ENCODE data around the gene UMODL1. TPM values are rescaled to one million over a fixed set of nuclear protein-coding genes. Genes with fewer than 3 reads are reported as not detected.

UMODL1 gene
- total and polyA plus RNA-seq, 8 donors, result 0.10 to 0.69 (median 0.48) TPM; not detected in 1

DNA sequence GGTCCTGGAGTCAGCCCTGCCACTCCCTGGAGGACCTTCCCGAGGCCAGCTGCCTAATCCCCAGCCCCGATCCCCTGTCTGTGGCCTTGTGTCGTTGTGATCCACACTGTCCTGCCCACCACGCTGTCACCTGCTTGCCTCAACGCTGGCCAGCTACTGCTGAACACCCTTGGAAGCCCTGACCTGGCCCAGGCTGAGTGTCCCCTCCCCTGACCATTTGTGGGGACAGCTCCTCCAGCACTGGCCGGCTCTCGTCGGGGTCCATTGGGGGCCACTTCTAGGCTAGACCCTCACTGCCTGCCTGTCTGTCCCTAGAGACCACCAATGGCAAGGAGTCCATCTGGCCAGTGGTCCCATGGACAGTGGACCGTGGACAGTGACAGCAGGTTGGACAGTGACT lies 12.0 kb upstream of the UMODL1 start:
- peaks cover 34 to 45% of the 10 kb centered on the region in 2 donors for H3K4me1 ChIP-seq
- H3K36me3 ChIP-seq, result no peaks in the 10 kb centered on the region
- no peak overlapping the region for H3K4me3 ChIP-seq
- no peak overlapping the region for H3K27ac ChIP-seq
- DNase-seq, result no peak
- no peak for ATAC-seq
- TF ChIP-seq, protein P1, sequence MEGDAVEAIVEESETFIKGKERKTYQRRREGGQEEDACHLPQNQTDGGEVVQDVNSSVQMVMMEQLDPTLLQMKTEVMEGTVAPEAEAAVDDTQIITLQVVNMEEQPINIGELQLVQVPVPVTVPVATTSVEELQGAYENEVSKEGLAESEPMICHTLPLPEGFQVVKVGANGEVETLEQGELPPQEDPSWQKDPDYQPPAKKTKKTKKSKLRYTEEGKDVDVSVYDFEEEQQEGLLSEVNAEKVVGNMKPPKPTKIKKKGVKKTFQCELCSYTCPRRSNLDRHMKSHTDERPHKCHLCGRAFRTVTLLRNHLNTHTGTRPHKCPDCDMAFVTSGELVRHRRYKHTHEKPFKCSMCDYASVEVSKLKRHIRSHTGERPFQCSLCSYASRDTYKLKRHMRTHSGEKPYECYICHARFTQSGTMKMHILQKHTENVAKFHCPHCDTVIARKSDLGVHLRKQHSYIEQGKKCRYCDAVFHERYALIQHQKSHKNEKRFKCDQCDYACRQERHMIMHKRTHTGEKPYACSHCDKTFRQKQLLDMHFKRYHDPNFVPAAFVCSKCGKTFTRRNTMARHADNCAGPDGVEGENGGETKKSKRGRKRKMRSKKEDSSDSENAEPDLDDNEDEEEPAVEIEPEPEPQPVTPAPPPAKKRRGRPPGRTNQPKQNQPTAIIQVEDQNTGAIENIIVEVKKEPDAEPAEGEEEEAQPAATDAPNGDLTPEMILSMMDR (IDR thresholded peaks at IDR 0.05), result no peak
- no peaks in the 10 kb centered on the region for H3K9me3 ChIP-seq
- H3K27me3 ChIP-seq, result peaks cover 0 to 22% of the 10 kb centered on the region in 2 donors
- intact Hi-C loops (cut with DNase I), result no loop called here

DNA sequence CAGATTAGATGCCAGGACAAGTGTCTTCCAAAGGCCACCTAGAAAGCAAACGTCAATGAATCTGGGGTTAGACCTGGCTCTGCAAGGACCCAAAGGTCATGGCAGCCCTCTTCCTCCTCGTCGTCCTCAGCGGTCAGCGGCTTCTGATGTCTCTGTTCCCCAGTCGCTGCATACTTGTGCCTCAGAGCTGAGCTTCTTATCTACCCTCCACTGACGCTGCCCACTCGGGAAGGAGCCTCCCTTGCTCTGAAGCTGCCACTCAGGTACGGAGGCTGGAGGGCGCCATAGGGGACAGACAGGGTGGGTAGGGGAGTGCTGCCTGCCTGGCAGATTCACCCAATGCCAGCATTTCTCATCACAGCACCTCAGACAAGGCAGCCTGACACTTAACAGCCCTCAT lies 11.4 kb upstream of the UMODL1 start:
- intact Hi-C loops (cut with DNase I), result no loop called here
- ATAC-seq, result no peak
- Histone ChIP-seq H3K4me1 (peaks cover 34 to 51% of the 10 kb centered on the region in 2 donors), H3K27ac (no peak overlapping the region), H3K4me3 (no peak overlapping the region), H3K27me3 (peaks cover 0 to 27% of the 10 kb centered on the region in 2 donors), H3K36me3 (no peaks in the 10 kb centered on the region), H3K9me3 (no peaks in the 10 kb centered on the region)
- no peak for DNase-seq
- TF ChIP-seq, protein P1 (IDR thresholded peaks at IDR 0.05), result no peak

DNA sequence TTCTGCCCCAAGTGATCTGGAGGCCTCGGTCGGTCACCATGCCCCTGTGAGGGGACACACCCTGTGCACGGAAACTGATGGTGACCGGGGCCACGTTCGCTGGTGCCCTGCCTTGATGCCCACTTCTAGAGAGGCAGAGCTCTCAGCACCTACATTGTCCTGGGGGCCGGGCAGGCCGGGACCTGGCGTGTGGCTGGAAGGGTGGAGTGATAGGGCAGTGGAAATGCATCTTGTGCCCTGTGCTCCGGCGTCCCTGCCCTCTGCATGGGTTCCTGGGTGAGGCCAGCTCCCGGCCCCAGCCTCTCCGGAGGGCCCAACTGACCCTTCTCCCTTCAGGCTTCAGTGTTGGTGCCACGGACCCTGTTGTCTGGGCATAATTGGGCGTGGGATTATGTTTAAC lies 11.0 kb upstream of the UMODL1 start:
- H3K9me3 ChIP-seq, result no peaks in the 10 kb centered on the region
- H3K4me1 ChIP-seq, result peaks cover 34 to 52% of the 10 kb centered on the region in 2 donors
- DNase-seq (no peak), ATAC-seq (no peak)
- H3K4me3 ChIP-seq, result no peak overlapping the region
- H3K36me3 ChIP-seq, result no peaks in the 10 kb centered on the region
- intact Hi-C loops (cut with DNase I), result no loop called here
- H3K27ac ChIP-seq, result no peak overlapping the region
- TF ChIP-seq, protein P1 (IDR thresholded peaks at IDR 0.05), result no peak
- peaks cover 0 to 28% of the 10 kb centered on the region in 2 donors for H3K27me3 ChIP-seq

DNA sequence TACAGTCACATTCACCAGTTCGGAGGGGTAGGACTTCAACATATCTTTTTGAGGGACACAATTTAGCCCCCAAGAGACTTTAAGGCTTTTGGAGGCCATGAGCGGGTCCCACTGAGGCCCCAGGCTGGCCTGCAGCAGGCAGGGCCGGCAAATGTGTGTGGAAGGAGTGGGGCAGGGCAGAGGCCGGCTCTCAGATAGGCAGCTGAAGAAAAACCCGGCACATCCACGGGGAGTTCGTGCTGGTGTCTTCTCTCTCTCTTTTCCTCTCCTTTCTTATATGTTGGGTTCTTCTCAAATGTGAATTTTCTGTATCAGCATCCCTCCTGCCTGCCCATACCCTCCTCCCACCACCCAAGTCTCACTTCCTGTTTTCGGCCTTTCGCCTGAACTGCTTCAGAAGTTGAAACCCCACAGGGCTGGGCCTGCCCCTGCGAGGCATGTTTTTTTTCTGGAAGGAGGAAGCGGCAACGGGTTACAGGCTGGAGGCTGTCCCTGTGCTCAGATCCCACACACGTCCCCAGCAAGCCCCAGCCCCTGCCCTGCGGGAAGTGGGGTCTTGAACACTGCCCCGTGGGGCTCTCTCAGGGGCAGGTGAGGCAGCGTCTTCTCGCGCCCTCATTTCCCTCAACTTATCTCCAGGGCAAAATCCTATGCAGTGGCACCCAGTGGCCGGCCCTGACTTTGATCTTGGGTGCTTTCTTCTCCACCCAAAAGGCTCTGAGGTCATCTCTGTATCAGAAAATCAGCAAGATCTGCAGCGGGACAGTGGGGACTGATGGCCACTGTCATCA lies 9.7 kb upstream of the UMODL1 start:
- Histone ChIP-seq H3K36me3 (no peaks in the 10 kb centered on the region), H3K27me3 (peaks cover 0 to 28% of the 10 kb centered on the region in 2 donors), H3K9me3 (no peaks in the 10 kb centered on the region), H3K4me1 (peaks cover 31 to 51% of the 10 kb centered on the region in 2 donors), H3K4me3 (no peak overlapping the region), H3K27ac (no peak overlapping the region)
- TF ChIP-seq, protein P1 (IDR thresholded peaks at IDR 0.05), result no peak
- intact Hi-C loops (cut with DNase I), result no loop called here
- peak; percentile 14 for ATAC-seq
- peak in 2 of 4 donors; percentile 55 to 81 for DNase-seq

DNA sequence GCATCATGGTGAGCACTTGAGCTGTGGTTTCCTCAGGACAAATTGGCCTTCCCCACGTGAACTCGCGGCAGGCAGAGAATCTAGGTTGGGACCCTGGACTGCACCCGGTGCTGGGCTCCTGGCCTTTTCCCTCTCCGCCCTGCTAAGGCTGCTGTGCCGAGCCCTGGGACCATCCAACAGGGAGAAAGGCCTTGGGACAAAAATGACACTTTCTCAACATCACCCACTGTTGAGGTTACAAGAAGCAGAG lies 9.2 kb upstream of the UMODL1 start:
- Histone ChIP-seq H3K27ac (no peak overlapping the region), H3K4me1 (peaks cover 26 to 49% of the 10 kb centered on the region in 2 donors)
- TF ChIP-seq, protein P1 (IDR thresholded peaks at IDR 0.05), result no peak

More for the DNA sequence above, 9.2 kb upstream of the UMODL1 start:
- DNase-seq (no peak), ATAC-seq (no peak)
- H3K9me3 ChIP-seq, result no peaks in the 10 kb centered on the region
- H3K27me3 ChIP-seq, result peaks cover 0 to 28% of the 10 kb centered on the region in 2 donors
- H3K36me3 ChIP-seq, result no peaks in the 10 kb centered on the region
- intact Hi-C loops (cut with DNase I), result no loop called here
- no peak overlapping the region for H3K4me3 ChIP-seq
